HepG2 (cell line): ENCODE measurements around the gene MRPL14. TPM values are rescaled to one million over a fixed set of nuclear protein-coding genes. Genes with fewer than 3 reads are reported as not detected.

Source experiments
- ATAC-seq: fragments of 200-7000 bp; cut with Tn5 transposase; 3 replicates; pipeline ENCODE4 v1.9.1; 2020; ENCODE audit warnings: mild to moderate bottlenecking, moderate library complexity
- BruUV-seq: library from RNA; stranded (reverse); fragments of 400-500 nt; replicated peaks from 2 replicates; lab custom pipeline; 2021; lab: Mats Ljungman, UMichigan
- CTCF ChIA-PET: fragments of 300-600 bp; formaldehyde crosslinking; extraction: SDS; loops from one replicate; lab custom pipeline; 2021; ENCODE audit warnings: low total read pairs, inconsistent platforms, low intra/inter-chr PET ratio; lab: Yijun Ruan, JAX
- POLR2A ChIA-PET: fragments of 350-600 bp; sonication (Branson Sonifier 250); formaldehyde crosslinking; loops from one replicate; lab custom pipeline; 2020; ENCODE audit warnings: antibody characterized with exemption, inconsistent platforms; lab: Yijun Ruan, JAX
- DNase-seq: peaks from one replicate; pipeline ENCODE4 v3.0.0-alpha.2; 2015; ENCODE audit warnings: low spot score
- FAIRE-seq: peaks from 3 replicates; lab custom pipeline; 2011; peaks lifted over from hg19 to GRCh38; lab: Jason Lieb, UNC
- H2AFZ ChIP-seq: one replicate; pipeline ENCODE4 v1.6.1; 2011; ENCODE audit warnings: low read length, inconsistent platforms
- H3K27ac ChIP-seq: fragments of 300-600 bp; 3 replicates; pipeline ENCODE4 v1.8.0; 2011; ENCODE audit warnings: mixed run types, mild to moderate bottlenecking, mixed read lengths, low read length, inconsistent platforms; ENCODE audit not compliant: insufficient read depth; ENCODE audit errors: extremely low read length
- H3K27me3 ChIP-seq, 2 experiments: fragments of 200-600 bp in 1 of 2; 2 replicates in 1 of 2; 3 replicates in 1 of 2; pipeline versions ENCODE4 v1.6.0 to v1.8.0; 2011; ENCODE audit warnings: low read length in 2 of 2, mild to moderate bottlenecking in 2 of 2, moderate library complexity in 2 of 2, inconsistent platforms in 1 of 2; ENCODE audit not compliant: insufficient read depth in 2 of 2, control insufficient read depth in 1 of 2
- H3K36me3 ChIP-seq, 2 experiments: fragments of 200-600 bp in 1 of 2; replicated peaks in 1 of 2; 2 replicates in 1 of 2; 3 replicates in 1 of 2; pipeline versions ENCODE4 v1.5.1 to v1.8.0; 2011; ENCODE audit warnings: low read length in 2 of 2, inconsistent platforms in 1 of 2; ENCODE audit not compliant: insufficient read depth in 2 of 2, control insufficient read depth in 1 of 2
- H3K4me1 ChIP-seq: 2 replicates; pipeline ENCODE4 v1.5.1; 2012; ENCODE audit warnings: low read length, inconsistent platforms; ENCODE audit not compliant: insufficient read depth
- H3K4me2 ChIP-seq: 2 replicates; pipeline ENCODE4 v1.6.0; 2011; ENCODE audit warnings: low read depth, low read length, inconsistent platforms
- H3K4me3 ChIP-seq, 3 experiments: fragments of 200-600 bp in 1 of 3; sonication (generic), shearing (Covaris generic) in 1 of 3; replicated peaks in 1 of 3; 2 replicates each; pipeline ENCODE4 v1.5.1; 2011 to 2016; ENCODE audit warnings: low read length in 3 of 3, inconsistent platforms in 2 of 3, low read depth in 2 of 3, mild to moderate bottlenecking in 2 of 3, control low read depth in 1 of 3, mixed read lengths in 1 of 3; ENCODE audit not compliant: insufficient read depth in 1 of 3
- H3K79me2 ChIP-seq: one replicate; pipeline ENCODE4 v1.6.1; 2011; ENCODE audit warnings: low read length, inconsistent platforms; ENCODE audit not compliant: insufficient read depth
- H3K9ac ChIP-seq: 2 replicates; pipeline ENCODE4 v1.6.0; 2011; ENCODE audit warnings: mild to moderate bottlenecking, low read depth, low read length, inconsistent platforms; ENCODE audit not compliant: insufficient read depth
- H3K9me3 ChIP-seq: 2 replicates; pipeline ENCODE4 v1.5.1; 2012; ENCODE audit warnings: mild to moderate bottlenecking, low read length
- H4K20me1 ChIP-seq: 2 replicates; pipeline ENCODE4 v1.6.0; 2011; ENCODE audit warnings: inconsistent platforms, mild to moderate bottlenecking, low read length, moderate library complexity; ENCODE audit not compliant: insufficient read depth
- JDP2 ChIP-seq: sonication (generic); formaldehyde crosslinking; IDR thresholded peaks from 2 replicates; pipeline ENCODE4 v1.8.1; 2022; ENCODE audit warnings: missing genetic modification reagents, borderline replicate concordance
- SKI ChIP-seq: fragments of 450-650 bp; IDR thresholded peaks from one replicate; pipeline ENCODE4 v1.6.1; 2018; ENCODE audit warnings: mild to moderate bottlenecking; ENCODE audit not compliant: partially characterized antibody
- YY1 ChIP-seq: IDR thresholded peaks from 2 replicates; pipeline ENCODE4 v1.6.1; 2011; ENCODE audit warnings: low read length, low read depth, moderate library complexity, mild to moderate bottlenecking; ENCODE audit not compliant: insufficient read depth, insufficient replicate concordance
- ZNF543 ChIP-seq: sonication (generic); formaldehyde crosslinking; IDR thresholded peaks from 2 replicates; pipeline ENCODE4 v1.4.0; 2020; ENCODE audit warnings: mild to moderate bottlenecking, missing genetic modification reagents
- ZNF724P ChIP-seq: sonication (generic); formaldehyde crosslinking; IDR thresholded peaks from 2 replicates; pipeline ENCODE4 v1.8.0; 2022; ENCODE audit warnings: missing genetic modification reagents, borderline replicate concordance
- ZNF737 ChIP-seq: sonication (generic); formaldehyde crosslinking; IDR thresholded peaks from 2 replicates; pipeline ENCODE4 v1.5.0; 2020; ENCODE audit warnings: missing genetic modification reagents, mild to moderate bottlenecking, borderline replicate concordance
- ZSCAN22 ChIP-seq: sonication (generic); formaldehyde crosslinking; IDR thresholded peaks from 2 replicates; pipeline ENCODE4 v1.4.0; 2020; ENCODE audit warnings: mild to moderate bottlenecking, missing genetic modification reagents
- WGBS: methylation state at CpG from one replicate; pipeline ENCODE4 v1.1.6; 2017; ENCODE audit warnings: low lambda C conversion rate; 5-methylcytosine and 5-hydroxymethylcytosine counted together
- in situ Hi-C: cut with HindIII; loops from 2 replicates; pipeline ENCODE4 v1.10.0; 2017; ENCODE audit warnings: low pct_unique_long_range_greater_than_20kb; ENCODE audit not compliant: extremely low pct_ligation_motif_present
- intact Hi-C: fragments of 100-400 bp; cut with micrococcal nuclease; formaldehyde crosslinking; loops from one replicate; pipeline ENCODE4 v1.10.0; 2022; ENCODE audit not compliant: unreplicated experiment
- polyA plus RNA-seq, 8 experiments: library from polyadenylated mRNA; depleted of rRNA in 3 of 8; stranded (reverse) in 7 of 8; unstranded in 1 of 8; fragments of >200 nt; fragmentation: Illumina TruSeq in 4 of 8; extraction: Trizol in 4 of 8; gene quantifications; 2 replicates each; pipeline versions ENCODE4 v1.2.1 to v1.2.3, GENCODE V29; 2011 to 2016; ENCODE audit warnings: low read depth in 4 of 8, missing spikeins in 1 of 8, mixed read lengths in 1 of 8; ENCODE audit not compliant: insufficient read depth in 1 of 8
- total RNA-seq, 5 experiments: library from RNA; depleted of rRNA; stranded (reverse); fragments of >200 nt; fragmentation: Illumina TruSeq; extraction: Trizol; gene quantifications; 2 replicates each; pipeline ENCODE4 v1.2.3, GENCODE V29; 2016; ENCODE audit warnings: low read depth in 1 of 5
- TF ChIP-seq, protein P1 (sequence below): sonication (generic); formaldehyde crosslinking; IDR thresholded peaks from 2 replicates; pipeline ENCODE4 v1.9.0; 2022; ENCODE audit warnings: low read depth, missing genetic modification reagents
- TF ChIP-seq, protein P2 (sequence below): sonication (generic); formaldehyde crosslinking; IDR thresholded peaks from 2 replicates; pipeline ENCODE4 v1.5.1; 2020; ENCODE audit warnings: mild to moderate bottlenecking, missing genetic modification reagents, moderate library complexity
- TF ChIP-seq, protein P3 (sequence below): sonication (generic); formaldehyde crosslinking; IDR thresholded peaks from 2 replicates; pipeline ENCODE4 v1.5.1; 2020; ENCODE audit warnings: mild to moderate bottlenecking, moderate library complexity, missing genetic modification reagents

The MRPL14 gene
- total and polyA plus RNA-seq, 2 of the 13 experiments (the other 11 are each of a cell fraction or from before 2014, with no cell fraction given): 157 to 178 TPM

DNA sequence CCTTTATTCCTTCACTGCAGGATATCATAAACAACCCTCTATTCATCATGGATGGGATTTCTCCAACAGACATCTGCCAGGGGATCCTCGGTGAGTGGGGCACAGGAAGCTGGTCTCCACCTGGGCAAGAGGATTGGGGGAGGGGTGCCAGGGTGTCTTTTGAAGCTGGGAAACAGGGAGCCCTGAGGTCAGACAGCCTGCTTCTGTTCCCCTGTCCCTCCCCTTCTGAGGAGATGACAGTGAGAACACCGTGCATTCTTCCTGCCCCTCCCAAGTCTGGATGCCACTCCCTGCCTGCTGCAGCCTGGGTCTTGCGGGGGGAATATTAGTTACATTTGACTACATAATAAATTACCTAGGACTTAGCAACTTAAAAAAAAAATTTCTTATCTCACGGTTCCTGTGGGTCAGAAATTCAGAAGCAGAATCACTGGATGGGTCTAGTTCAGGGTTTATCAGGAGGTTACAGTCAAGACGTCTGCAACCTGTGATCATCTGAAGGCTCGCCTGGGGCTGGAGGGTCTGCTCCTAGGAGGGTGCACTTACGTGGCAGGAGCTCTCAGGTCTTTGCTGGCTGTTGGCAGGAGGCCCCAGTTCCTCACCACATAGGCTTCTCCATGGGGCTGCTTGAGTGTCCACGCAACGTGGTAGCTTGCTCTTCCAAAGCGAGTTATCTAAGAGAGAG lies 42.8 kb upstream of the MRPL14 start (continued):
- TF ChIP-seq ZNF724P (CRISPR knock-in tag): no peak
- TF ChIP-seq, protein P1, sequence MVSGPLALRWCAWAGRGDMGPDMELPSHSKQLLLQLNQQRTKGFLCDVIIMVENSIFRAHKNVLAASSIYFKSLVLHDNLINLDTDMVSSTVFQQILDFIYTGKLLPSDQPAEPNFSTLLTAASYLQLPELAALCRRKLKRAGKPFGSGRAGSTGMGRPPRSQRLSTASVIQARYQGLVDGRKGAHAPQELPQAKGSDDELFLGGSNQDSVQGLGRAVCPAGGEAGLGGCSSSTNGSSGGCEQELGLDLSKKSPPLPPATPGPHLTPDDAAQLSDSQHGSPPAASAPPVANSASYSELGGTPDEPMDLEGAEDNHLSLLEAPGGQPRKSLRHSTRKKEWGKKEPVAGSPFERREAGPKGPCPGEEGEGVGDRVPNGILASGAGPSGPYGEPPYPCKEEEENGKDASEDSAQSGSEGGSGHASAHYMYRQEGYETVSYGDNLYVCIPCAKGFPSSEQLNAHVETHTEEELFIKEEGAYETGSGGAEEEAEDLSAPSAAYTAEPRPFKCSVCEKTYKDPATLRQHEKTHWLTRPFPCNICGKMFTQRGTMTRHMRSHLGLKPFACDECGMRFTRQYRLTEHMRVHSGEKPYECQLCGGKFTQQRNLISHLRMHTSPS (CRISPR knock-in tag): no peak
- no peak for TF ChIP-seq ZNF737 (CRISPR knock-in tag)
- TF ChIP-seq SKI: no peak
- TF ChIP-seq, protein P2, sequence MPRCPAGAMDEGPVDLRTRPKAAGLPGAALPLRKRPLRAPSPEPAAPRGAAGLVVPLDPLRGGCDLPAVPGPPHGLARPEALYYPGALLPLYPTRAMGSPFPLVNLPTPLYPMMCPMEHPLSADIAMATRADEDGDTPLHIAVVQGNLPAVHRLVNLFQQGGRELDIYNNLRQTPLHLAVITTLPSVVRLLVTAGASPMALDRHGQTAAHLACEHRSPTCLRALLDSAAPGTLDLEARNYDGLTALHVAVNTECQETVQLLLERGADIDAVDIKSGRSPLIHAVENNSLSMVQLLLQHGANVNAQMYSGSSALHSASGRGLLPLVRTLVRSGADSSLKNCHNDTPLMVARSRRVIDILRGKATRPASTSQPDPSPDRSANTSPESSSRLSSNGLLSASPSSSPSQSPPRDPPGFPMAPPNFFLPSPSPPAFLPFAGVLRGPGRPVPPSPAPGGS (CRISPR knock-in tag): no peak
- no peak for TF ChIP-seq YY1
- TF ChIP-seq ZSCAN22: no peak
- TF ChIP-seq ZNF543 (CRISPR knock-in tag): no peak

DNA sequence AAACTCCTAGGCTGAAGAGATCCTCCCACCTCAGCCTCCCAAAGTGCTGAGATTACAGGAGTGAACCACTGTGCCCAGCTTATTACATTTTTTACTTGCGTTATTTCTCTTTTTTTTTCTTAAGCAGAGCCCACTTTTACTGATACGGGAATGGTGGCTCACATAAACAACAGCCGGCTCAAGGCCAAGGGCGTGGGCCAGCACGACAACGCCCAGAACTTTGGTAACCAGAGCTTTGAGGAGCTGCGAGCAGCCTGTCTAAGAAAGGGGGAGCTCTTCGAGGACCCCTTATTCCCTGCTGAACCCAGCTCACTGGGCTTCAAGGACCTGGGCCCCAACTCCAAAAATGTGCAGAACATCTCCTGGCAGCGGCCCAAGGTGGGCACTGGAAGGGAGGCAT lies 41.9 kb upstream of the MRPL14 start:
- no TSS peak for BruUV-seq
- ATAC-seq (no peak), FAIRE-seq (no peak), DNase-seq (no peak)
- H3K4me3 ChIP-seq: no peak overlapping the region
- WGBS: 21% methylated on average over 9 of the region's 9 CpGs
- CTCF ChIA-PET: no interaction called here
- POLR2A ChIA-PET: interaction anchor here (0.7 to 1.7 kb wide), 5 partner anchors 11 to 88 kb away, joined by 3 to 7 read pairs (median 3); partner anchors contain the start of genes HSP90AB1 and SLC35B2
- H3K27me3 ChIP-seq: peaks cover 7 to 49% of the 10 kb centered on the region in 2 experiments; a peak in 4 of 5 replicates
- no peaks in the 10 kb centered on the region for H3K36me3 ChIP-seq
- no peak overlapping the region for H3K27ac ChIP-seq
- in situ Hi-C loops (no loop called here), intact Hi-C loops (no loop called here)
- H3K4me2 ChIP-seq: no peak overlapping the region
- H4K20me1 ChIP-seq: no peaks in the 10 kb centered on the region
- no peak for TF ChIP-seq JDP2
- TF ChIP-seq, protein P3, sequence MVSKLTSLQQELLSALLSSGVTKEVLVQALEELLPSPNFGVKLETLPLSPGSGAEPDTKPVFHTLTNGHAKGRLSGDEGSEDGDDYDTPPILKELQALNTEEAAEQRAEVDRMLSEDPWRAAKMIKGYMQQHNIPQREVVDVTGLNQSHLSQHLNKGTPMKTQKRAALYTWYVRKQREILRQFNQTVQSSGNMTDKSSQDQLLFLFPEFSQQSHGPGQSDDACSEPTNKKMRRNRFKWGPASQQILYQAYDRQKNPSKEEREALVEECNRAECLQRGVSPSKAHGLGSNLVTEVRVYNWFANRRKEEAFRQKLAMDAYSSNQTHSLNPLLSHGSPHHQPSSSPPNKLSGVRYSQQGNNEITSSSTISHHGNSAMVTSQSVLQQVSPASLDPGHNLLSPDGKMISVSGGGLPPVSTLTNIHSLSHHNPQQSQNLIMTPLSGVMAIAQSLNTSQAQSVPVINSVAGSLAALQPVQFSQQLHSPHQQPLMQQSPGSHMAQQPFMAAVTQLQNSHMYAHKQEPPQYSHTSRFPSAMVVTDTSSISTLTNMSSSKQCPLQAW (CRISPR knock-in tag): 0 out of 2 replicates have a peak, but pooled peaks have one; percentile 27
- H2AFZ ChIP-seq: no peak overlapping the region
- H3K4me1 ChIP-seq: peaks cover 60% of the 10 kb centered on the region
- no peaks in the 10 kb centered on the region for H3K9me3 ChIP-seq
- H3K9ac ChIP-seq: no peak overlapping the region
- H3K79me2 ChIP-seq: no peaks in the 10 kb centered on the region
